Endothelial cell of umbilical vein (primary cell): Measurements from ENCODE around the gene IL17RB. TPM values are rescaled to one million over a fixed set of nuclear protein-coding genes. Genes with fewer than 3 reads are reported as not detected.

ENCODE experiments used
- BruUV-seq: library from RNA; stranded (reverse); fragments of 400-500 nt; replicated peaks from 2 replicates; lab custom pipeline; 2021; lab: Mats Ljungman, UMichigan
- CTCF ChIA-PET: fragments of 300-600, 350-600 bp; sonication (Branson Sonifier 250); formaldehyde crosslinking; loops from one replicate; lab custom pipeline; 2021; ENCODE audit warnings: antibody characterized with exemption, inconsistent platforms; lab: Charles Lee
- POLR2A ChIA-PET: fragments of 300-600, 350-600 bp; sonication (Branson Sonifier 250); formaldehyde crosslinking; loops from one replicate; lab custom pipeline; 2021; ENCODE audit warnings: antibody characterized with exemption, inconsistent platforms; lab: Charles Lee
- DNase-seq: peaks from one replicate; pipeline ENCODE4 v3.0.0-alpha.2; 2011; ENCODE audit warnings: low read depth, low spot score
- FAIRE-seq: peaks from 2 replicates; lab custom pipeline; 2011; peaks lifted over from hg19 to GRCh38; lab: Jason Lieb, UNC
- H2AFZ ChIP-seq: 2 replicates; pipeline ENCODE4 v1.6.0; 2012; ENCODE audit warnings: low read depth, low read length, control low read depth, inconsistent platforms
- H3K27ac ChIP-seq: 2 replicates; pipeline ENCODE4 v1.5.1; 2011; ENCODE audit warnings: low read depth, mild to moderate bottlenecking, control low read depth, low read length, moderate library complexity; ENCODE audit not compliant: insufficient read depth
- H3K27me3 ChIP-seq, 2 experiments: 2 replicates each; pipeline versions ENCODE4 v1.6.0 to v1.6.1; 2011; ENCODE audit warnings: low read length in 2 of 2, mixed read lengths in 1 of 2; ENCODE audit not compliant: control insufficient read depth in 2 of 2, insufficient read depth in 2 of 2
- H3K36me3 ChIP-seq, 2 experiments: 2 replicates in 1 of 2; 3 replicates in 1 of 2; pipeline ENCODE4 v1.5.1; 2011; ENCODE audit warnings: low read length in 2 of 2, mild to moderate bottlenecking in 1 of 2, moderate library complexity in 1 of 2; ENCODE audit not compliant: control insufficient read depth in 2 of 2, insufficient read depth in 2 of 2; ENCODE audit errors: extremely low read depth in 1 of 2
- H3K4me1 ChIP-seq: 3 replicates; pipeline ENCODE4 v1.5.1; 2011; ENCODE audit warnings: mild to moderate bottlenecking, low read length; ENCODE audit not compliant: control insufficient read depth, insufficient read depth; ENCODE audit errors: extremely low read depth
- H3K4me2 ChIP-seq: 2 replicates; pipeline ENCODE4 v1.6.1; 2011; ENCODE audit warnings: low read length, control low read depth, mixed read lengths; ENCODE audit not compliant: insufficient read depth
- H3K4me3 ChIP-seq, 3 experiments: fragments of 200-600 bp in 1 of 3; sonication (generic), shearing (Covaris generic) in 1 of 3; replicated peaks in 1 of 3; 2 replicates each; pipeline ENCODE4 v1.5.1; 2011 to 2016; ENCODE audit warnings: control low read depth in 3 of 3, low read length in 3 of 3, mild to moderate bottlenecking in 2 of 3, inconsistent platforms in 1 of 3, low read depth in 1 of 3, moderate library complexity in 1 of 3; ENCODE audit not compliant: insufficient read depth in 1 of 3
- H3K79me2 ChIP-seq: 2 replicates; pipeline ENCODE4 v1.6.0; 2012; ENCODE audit warnings: low read length, inconsistent platforms; ENCODE audit not compliant: control insufficient read depth, insufficient read depth
- H3K9ac ChIP-seq: replicated peaks from 2 replicates; pipeline ENCODE3; 2011; ENCODE audit warnings: low read length, control low read depth; ENCODE audit not compliant: insufficient read depth; ENCODE audit errors: extremely low read depth
- H3K9me1 ChIP-seq: replicated peaks from 3 replicates; pipeline ENCODE4 v1.6.0; 2011; ENCODE audit warnings: mild to moderate bottlenecking, low read length; ENCODE audit not compliant: control insufficient read depth, insufficient read depth; ENCODE audit errors: extremely low read depth
- H3K9me3 ChIP-seq: replicated peaks from 2 replicates; pipeline ENCODE4 v1.5.1; 2012; ENCODE audit warnings: low read length, inconsistent platforms; ENCODE audit not compliant: control insufficient read depth, insufficient read depth
- H4K20me1 ChIP-seq: replicated peaks from 2 replicates; pipeline ENCODE3; 2011; ENCODE audit warnings: mild to moderate bottlenecking, low read length; ENCODE audit not compliant: control insufficient read depth, insufficient read depth; ENCODE audit errors: extremely low read depth
- FOS ChIP-seq: IDR thresholded peaks from 2 replicates; pipeline ENCODE4 v1.6.1; 2011; ENCODE audit warnings: mild to moderate bottlenecking, low read length, moderate library complexity, borderline replicate concordance; ENCODE audit not compliant: insufficient read depth
- GATA2 ChIP-seq: IDR thresholded peaks from 2 replicates; pipeline ENCODE4 v1.7.0; 2011; ENCODE audit warnings: low read depth, mild to moderate bottlenecking, moderate library complexity, mixed read lengths, low read length; ENCODE audit not compliant: insufficient read length, insufficient read depth
- MYC ChIP-seq: IDR thresholded peaks from one replicate; pipeline ENCODE4 v1.6.1; 2011; ENCODE audit warnings: mild to moderate bottlenecking, low read depth, low read length
- dilution Hi-C: fragments of 300-500 bp; cut with MboI; formaldehyde crosslinking; loops from one replicate; pipeline ENCODE4 v1.15.0; 2019; ENCODE audit warnings: low sequenced_read_pairs; ENCODE audit not compliant: extremely low pct_ligation_motif_present
- intact Hi-C: fragments of 100-400 bp; cut with micrococcal nuclease; formaldehyde crosslinking; loops from one replicate; pipeline ENCODE4 v1.10.0; 2022
- polyA plus RNA-seq, 4 experiments: library from polyadenylated mRNA; depleted of rRNA in 3 of 4; stranded (reverse) in 3 of 4; unstranded in 1 of 4; fragments of >200 nt; gene quantifications; 2 replicates each; pipeline versions ENCODE4 v1.2.1 to v1.2.3, GENCODE V29; 2011 to 2012; ENCODE audit warnings: missing spikeins in 1 of 4
- total RNA-seq: library from RNA; stranded (reverse); gene quantifications from 2 replicates; pipeline ENCODE4 v1.2.3, GENCODE V29; 2021
- TF ChIP-seq, protein P1 (sequence below): IDR thresholded peaks from 2 replicates; pipeline ENCODE4 v1.6.1; 2011; ENCODE audit not compliant: insufficient read depth, insufficient read length
- TF ChIP-seq, protein P2 (sequence below), 2 donors: IDR thresholded peaks; 1 replicate in 1 of 2; 2 replicates in 1 of 2; pipeline ENCODE4 v1.5.1; 2011; ENCODE audit warnings: low read length in 2 of 2, mild to moderate bottlenecking in 2 of 2, moderate library complexity in 2 of 2, control low read depth in 1 of 2, inconsistent platforms in 1 of 2, low read depth in 1 of 2; ENCODE audit not compliant: insufficient read depth in 1 of 2; ENCODE audit errors: extremely low read depth in 1 of 2

IL17RB gene
- total and polyA plus RNA-seq, 2 donors (not counting 3 experiments of a cell fraction or from before 2014, with no cell fraction given): 0.04 TPM; not detected in 1

DNA sequence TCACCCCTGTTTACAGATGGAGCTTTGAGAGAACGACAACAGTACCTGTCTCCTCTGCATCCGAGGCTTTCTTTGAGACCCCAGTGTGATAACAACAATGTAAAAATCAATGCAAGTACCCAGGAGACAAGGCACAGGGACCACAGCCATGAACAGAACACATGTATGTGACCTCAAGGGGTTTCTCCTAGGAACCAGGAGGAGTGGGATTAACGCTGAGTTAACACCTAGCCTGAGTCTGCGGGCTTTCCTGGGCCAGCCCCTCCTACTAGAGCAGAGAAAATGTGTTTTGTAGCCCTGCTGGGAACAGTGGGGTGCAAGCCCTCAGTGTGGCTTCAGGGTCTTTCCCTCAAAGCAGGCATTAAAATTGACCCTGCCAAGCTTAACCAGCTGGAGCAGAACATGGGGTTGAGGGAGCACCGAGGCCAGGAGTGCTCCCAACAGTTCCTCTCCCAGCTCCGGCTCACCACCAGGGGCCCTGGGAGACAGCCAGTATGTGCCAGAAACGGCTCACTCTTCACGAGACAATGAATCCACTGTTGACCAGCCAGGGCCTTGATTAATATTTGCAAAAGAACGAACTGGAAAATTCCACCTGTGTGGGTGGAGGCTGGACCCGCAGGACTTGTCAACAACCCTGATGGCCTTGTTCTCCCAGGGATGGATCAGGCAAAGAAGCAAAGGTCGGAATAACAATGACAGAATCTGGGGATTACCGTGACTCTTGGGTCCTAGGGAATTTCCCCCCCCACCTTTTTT lies 3.8 kb upstream of the IL17RB start:
- Histone ChIP-seq H3K27ac (no peak overlapping the region), H3K9me3 (no peaks in the 10 kb centered on the region), H3K36me3 (no peaks in the 10 kb centered on the region), H3K4me3 (no peak overlapping the region), H3K79me2 (no peaks in the 10 kb centered on the region), H3K9me1 (no peaks in the 10 kb centered on the region), H3K4me1 (no peaks in the 10 kb centered on the region), H3K27me3 (peaks cover 21 to 23% of the 10 kb centered on the region in 2 experiments), H2AFZ (no peak overlapping the region), H3K9ac (no peak overlapping the region), H4K20me1 (no peaks in the 10 kb centered on the region), H3K4me2 (no peak overlapping the region)
- FAIRE-seq: no peak
- no TSS peak for BruUV-seq
- POLR2A ChIA-PET: no interaction called here
- DNase-seq: no peak
- intact Hi-C loops (no loop called here), dilution Hi-C loops (no loop called here)
- CTCF ChIA-PET: no interaction called here
- TF ChIP-seq, protein P1, sequence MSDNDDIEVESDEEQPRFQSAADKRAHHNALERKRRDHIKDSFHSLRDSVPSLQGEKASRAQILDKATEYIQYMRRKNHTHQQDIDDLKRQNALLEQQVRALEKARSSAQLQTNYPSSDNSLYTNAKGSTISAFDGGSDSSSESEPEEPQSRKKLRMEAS: no peak
- TF ChIP-seq FOS (no peak), MYC (no peak), GATA2 (no peak)
- TF ChIP-seq, protein P2, sequence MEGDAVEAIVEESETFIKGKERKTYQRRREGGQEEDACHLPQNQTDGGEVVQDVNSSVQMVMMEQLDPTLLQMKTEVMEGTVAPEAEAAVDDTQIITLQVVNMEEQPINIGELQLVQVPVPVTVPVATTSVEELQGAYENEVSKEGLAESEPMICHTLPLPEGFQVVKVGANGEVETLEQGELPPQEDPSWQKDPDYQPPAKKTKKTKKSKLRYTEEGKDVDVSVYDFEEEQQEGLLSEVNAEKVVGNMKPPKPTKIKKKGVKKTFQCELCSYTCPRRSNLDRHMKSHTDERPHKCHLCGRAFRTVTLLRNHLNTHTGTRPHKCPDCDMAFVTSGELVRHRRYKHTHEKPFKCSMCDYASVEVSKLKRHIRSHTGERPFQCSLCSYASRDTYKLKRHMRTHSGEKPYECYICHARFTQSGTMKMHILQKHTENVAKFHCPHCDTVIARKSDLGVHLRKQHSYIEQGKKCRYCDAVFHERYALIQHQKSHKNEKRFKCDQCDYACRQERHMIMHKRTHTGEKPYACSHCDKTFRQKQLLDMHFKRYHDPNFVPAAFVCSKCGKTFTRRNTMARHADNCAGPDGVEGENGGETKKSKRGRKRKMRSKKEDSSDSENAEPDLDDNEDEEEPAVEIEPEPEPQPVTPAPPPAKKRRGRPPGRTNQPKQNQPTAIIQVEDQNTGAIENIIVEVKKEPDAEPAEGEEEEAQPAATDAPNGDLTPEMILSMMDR (IDR thresholded peaks at IDR 0.05; ENCODE audit: extremely low read depth in 1 of 2, insufficient read depth in 1 of 2, low read depth in 1 of 2, low read length in 2 of 2): no peak
